Bone marrow (tissue), 2 donors: ENCODE data around the gene CMIP.
"Not testable (repeated sequence)": the region's sequence is repeated elsewhere in the genome, so short reads cannot be mapped to it uniquely, and the experiment has no call there.

Experiments
- DNase-seq, 2 donors: peaks; one replicate each; lab custom pipeline; 2025; lab: John Stamatoyannopoulos, UW

Gene CMIP

GRCh38 chr16:81568749-81569087, 124.1 kb downstream of the CMIP start:
- no peak for DNase-seq

GRCh38 chr16:81569361-81570034, 124.9 kb downstream of the CMIP start:
- no peak for DNase-seq

GRCh38 chr16:81570151-81570846, 125.7 kb downstream of the CMIP start:
- no peak for DNase-seq

GRCh38 chr16:81571175-81571574, 126.6 kb downstream of the CMIP start:
- no peak for DNase-seq

- DNase-seq, result no peak
These were observed 127.2 kb downstream of the CMIP start for GRCh38 chr16:81571592-81572385.

GRCh38 chr16:81572386-81573144, 128.0 kb downstream of the CMIP start:
- DNase-seq, result no peak

- DNase-seq, result no peak
These were observed 129.0 kb downstream of the CMIP start for GRCh38 chr16:81573533-81574020.

GRCh38 chr16:81574168-81574567, 129.6 kb downstream of the CMIP start:
- no peak for DNase-seq

GRCh38 chr16:81575307-81575706, 130.7 kb downstream of the CMIP start:
- DNase-seq, result no peak

GRCh38 chr16:81575834-81576233, 131.2 kb downstream of the CMIP start:
- no peak for DNase-seq

GRCh38 chr16:81576696-81577095, 132.1 kb downstream of the CMIP start:
- DNase-seq, result no peak

GRCh38 chr16:81577272-81577671, 132.7 kb downstream of the CMIP start:
- DNase-seq, result not testable (repeated sequence)

- no peak for DNase-seq
These were observed 133.5 kb downstream of the CMIP start for GRCh38 chr16:81578076-81578475.

GRCh38 chr16:81578636-81579413, 134.2 kb downstream of the CMIP start:
- DNase-seq, result no peak

GRCh38 chr16:81581107-81581506, 136.5 kb downstream of the CMIP start:
- DNase-seq, result no peak

- no peak for DNase-seq
These were observed 138.2 kb downstream of the CMIP start for GRCh38 chr16:81582655-81583441.

- no peak for DNase-seq
These were observed 139.5 kb downstream of the CMIP start for GRCh38 chr16:81583893-81584631.

- DNase-seq, result no peak
These were observed 141.2 kb downstream of the CMIP start for GRCh38 chr16:81585785-81586184.

- no peak for DNase-seq
These were observed 141.8 kb downstream of the CMIP start for GRCh38 chr16:81586417-81586816.
